ENCODE data around the gene ZFPM1. TPM values are rescaled to one million over a fixed set of nuclear protein-coding genes. Genes with fewer than 3 reads are reported as not detected.

Gene ZFPM1
- total RNA-seq, 2 donors from 2014 or later: 18.1 to 21.5 TPM

- Histone ChIP-seq H3K9ac (ENCODE audit: extremely low read depth, low read length, poor library complexity, severe bottlenecking) (no peak overlapping the region), H3K36me3 (ENCODE audit: control insufficient read depth, insufficient read depth, low read length) (peaks cover 69% of the 10 kb centered on the region), H3K9me3 (ENCODE audit: control insufficient read depth, low read length) (no peaks in the 10 kb centered on the region), H3K27me3 (ENCODE audit: control insufficient read depth, insufficient read depth, low read length, poor library complexity, severe bottlenecking) (no peaks in the 10 kb centered on the region), H3K27ac (ENCODE audit: low read depth, low read length) (no peak overlapping the region), H3K4me3 (ENCODE audit: low read length) (no peak overlapping the region), H3K4me1 (ENCODE audit: control insufficient read depth, insufficient read depth, low read length) (no peaks in the 10 kb centered on the region)
- no peak for TF ChIP-seq CTCF (conservative IDR thresholded peaks at IDR 0.05)
- Mint-ChIP-seq H3K4me1 (no peaks in the 10 kb centered on the region), H3K27ac (no peak overlapping the region), H3K9me3 (no peaks in the 10 kb centered on the region), H3K27me3 (ENCODE audit: insufficient read depth) (no peaks in the 10 kb centered on the region), H3K36me3 (ENCODE audit: low read depth) (peaks cover 76% of the 10 kb centered on the region), H3K4me3 (no peak overlapping the region)
- WGBS, 2 experiments (ENCODE audit: insufficient coverage in 1 of 2, insufficient read length in 1 of 2): 96 to 98% methylated on average over 14 to 26 of the region's 26 CpGs
- DNase-seq: no peak
These were observed 125.6 kb downstream of the ZFPM1 start for GRCh38 chr16:88578446-88579313.

- Histone ChIP-seq H3K9me3 (ENCODE audit: control insufficient read depth, low read length) (no peaks in the 10 kb centered on the region), H3K9ac (ENCODE audit: extremely low read depth, low read length, poor library complexity, severe bottlenecking) (no peak overlapping the region), H3K27me3 (ENCODE audit: control insufficient read depth, insufficient read depth, low read length, poor library complexity, severe bottlenecking) (no peaks in the 10 kb centered on the region), H3K4me3 (ENCODE audit: low read length) (no peak overlapping the region), H3K4me1 (ENCODE audit: control insufficient read depth, insufficient read depth, low read length) (peaks cover 3% of the 10 kb centered on the region), H3K27ac (ENCODE audit: low read depth, low read length) (no peak overlapping the region), H3K36me3 (ENCODE audit: control insufficient read depth, insufficient read depth, low read length) (peaks cover 64% of the 10 kb centered on the region)
- Mint-ChIP-seq H3K27ac (no peak overlapping the region), H3K27me3 (ENCODE audit: insufficient read depth) (no peaks in the 10 kb centered on the region), H3K36me3 (ENCODE audit: low read depth) (peaks cover 72% of the 10 kb centered on the region), H3K4me3 (no peak overlapping the region), H3K4me1 (peaks cover 8% of the 10 kb centered on the region), H3K9me3 (no peaks in the 10 kb centered on the region)
- WGBS, 2 experiments (ENCODE audit: insufficient coverage in 1 of 2, insufficient read length in 1 of 2): 94 to 97% methylated on average over 12 to 16 of the region's 16 CpGs
- no peak for DNase-seq
- TF ChIP-seq CTCF (conservative IDR thresholded peaks at IDR 0.05): no peak
These were observed 127.3 kb downstream of the ZFPM1 start for GRCh38 chr16:88580371-88580770.

GRCh38 chr16:88581033-88581432 is 128.0 kb downstream of the ZFPM1 start:
- H3K27ac ChIP-seq (ENCODE audit: low read depth, low read length): no peak overlapping the region
- Mint-ChIP-seq H3K4me1 (peaks cover 13% of the 10 kb centered on the region), H3K9me3 (no peaks in the 10 kb centered on the region), H3K27ac (no peak overlapping the region), H3K36me3 (ENCODE audit: low read depth) (peaks cover 72% of the 10 kb centered on the region), H3K4me3 (no peak overlapping the region), H3K27me3 (ENCODE audit: insufficient read depth) (no peaks in the 10 kb centered on the region)
- H3K9ac ChIP-seq (ENCODE audit: extremely low read depth, low read length, poor library complexity, severe bottlenecking): no peak overlapping the region
- no peak overlapping the region for H3K4me3 ChIP-seq (ENCODE audit: low read length)
- H3K36me3 ChIP-seq (ENCODE audit: control insufficient read depth, insufficient read depth, low read length): peaks cover 68% of the 10 kb centered on the region
- peaks cover 4% of the 10 kb centered on the region for H3K4me1 ChIP-seq (ENCODE audit: control insufficient read depth, insufficient read depth, low read length)
- WGBS, 2 experiments (ENCODE audit: insufficient coverage in 1 of 2, insufficient read length in 1 of 2): 95 to 100% methylated on average over 3 to 4 of the region's 4 CpGs
- DNase-seq: no peak
- no peaks in the 10 kb centered on the region for H3K27me3 ChIP-seq (ENCODE audit: control insufficient read depth, insufficient read depth, low read length, poor library complexity, severe bottlenecking)
- TF ChIP-seq CTCF (conservative IDR thresholded peaks at IDR 0.05): no peak
- H3K9me3 ChIP-seq (ENCODE audit: control insufficient read depth, low read length): no peaks in the 10 kb centered on the region
